Fibroblast of pulmonary artery (primary cell): Measurements from ENCODE around the gene FAAP20.

Source experiments
- DNase-seq: peaks from one replicate; pipeline ENCODE4 v3.0.0-alpha.2; 2010; ENCODE audit warnings: low read depth
- H3K4me3 ChIP-seq: replicated peaks from 2 replicates; pipeline ENCODE4 v1.5.1; 2011; ENCODE audit warnings: low read depth, mild to moderate bottlenecking, control low read depth, low read length, moderate library complexity
- TF ChIP-seq, protein P1 (sequence below): IDR thresholded peaks from 2 replicates; pipeline ENCODE4 v1.5.1; 2011; ENCODE audit warnings: mild to moderate bottlenecking, control low read depth, low read length, inconsistent platforms; ENCODE audit errors: missing control alignments

The FAAP20 gene

DNA sequence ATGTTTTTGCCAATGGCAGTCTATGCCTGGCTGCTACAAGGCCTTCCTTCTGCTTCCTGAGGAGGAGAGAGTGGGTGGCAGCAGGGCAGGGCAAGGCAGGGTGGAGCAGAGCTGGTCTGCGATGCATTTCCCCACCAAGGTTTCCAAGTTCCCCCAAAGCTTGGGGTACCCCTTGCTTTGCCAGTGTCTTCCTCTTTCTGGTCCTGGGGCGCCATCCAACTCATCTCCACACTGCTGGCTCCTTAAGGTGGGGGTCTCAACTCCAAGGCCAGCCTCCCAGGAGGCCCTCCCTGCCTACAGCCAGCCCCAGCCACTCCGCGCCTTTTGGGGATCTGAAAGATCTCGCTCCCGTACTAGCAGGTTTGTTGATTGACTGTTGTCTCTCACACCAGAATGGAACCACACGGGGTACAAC, 29.6 kb upstream of the FAAP20 start:
- no peak for DNase-seq
- TF ChIP-seq, protein P1, sequence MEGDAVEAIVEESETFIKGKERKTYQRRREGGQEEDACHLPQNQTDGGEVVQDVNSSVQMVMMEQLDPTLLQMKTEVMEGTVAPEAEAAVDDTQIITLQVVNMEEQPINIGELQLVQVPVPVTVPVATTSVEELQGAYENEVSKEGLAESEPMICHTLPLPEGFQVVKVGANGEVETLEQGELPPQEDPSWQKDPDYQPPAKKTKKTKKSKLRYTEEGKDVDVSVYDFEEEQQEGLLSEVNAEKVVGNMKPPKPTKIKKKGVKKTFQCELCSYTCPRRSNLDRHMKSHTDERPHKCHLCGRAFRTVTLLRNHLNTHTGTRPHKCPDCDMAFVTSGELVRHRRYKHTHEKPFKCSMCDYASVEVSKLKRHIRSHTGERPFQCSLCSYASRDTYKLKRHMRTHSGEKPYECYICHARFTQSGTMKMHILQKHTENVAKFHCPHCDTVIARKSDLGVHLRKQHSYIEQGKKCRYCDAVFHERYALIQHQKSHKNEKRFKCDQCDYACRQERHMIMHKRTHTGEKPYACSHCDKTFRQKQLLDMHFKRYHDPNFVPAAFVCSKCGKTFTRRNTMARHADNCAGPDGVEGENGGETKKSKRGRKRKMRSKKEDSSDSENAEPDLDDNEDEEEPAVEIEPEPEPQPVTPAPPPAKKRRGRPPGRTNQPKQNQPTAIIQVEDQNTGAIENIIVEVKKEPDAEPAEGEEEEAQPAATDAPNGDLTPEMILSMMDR = no peak
- H3K4me3 ChIP-seq = no peak overlapping the region

GRCh38 chr1:2221271-2221670, 26.7 kb upstream of the FAAP20 start:
- H3K4me3 ChIP-seq = no peak overlapping the region
- TF ChIP-seq, protein P1 = no peak
- DNase-seq = no peak

- TF ChIP-seq, protein P1 = no peak
- no peak overlapping the region for H3K4me3 ChIP-seq
- DNase-seq = no peak
These were observed 22.1 kb upstream of the FAAP20 start for GRCh38 chr1:2216767-2217058.

DNA sequence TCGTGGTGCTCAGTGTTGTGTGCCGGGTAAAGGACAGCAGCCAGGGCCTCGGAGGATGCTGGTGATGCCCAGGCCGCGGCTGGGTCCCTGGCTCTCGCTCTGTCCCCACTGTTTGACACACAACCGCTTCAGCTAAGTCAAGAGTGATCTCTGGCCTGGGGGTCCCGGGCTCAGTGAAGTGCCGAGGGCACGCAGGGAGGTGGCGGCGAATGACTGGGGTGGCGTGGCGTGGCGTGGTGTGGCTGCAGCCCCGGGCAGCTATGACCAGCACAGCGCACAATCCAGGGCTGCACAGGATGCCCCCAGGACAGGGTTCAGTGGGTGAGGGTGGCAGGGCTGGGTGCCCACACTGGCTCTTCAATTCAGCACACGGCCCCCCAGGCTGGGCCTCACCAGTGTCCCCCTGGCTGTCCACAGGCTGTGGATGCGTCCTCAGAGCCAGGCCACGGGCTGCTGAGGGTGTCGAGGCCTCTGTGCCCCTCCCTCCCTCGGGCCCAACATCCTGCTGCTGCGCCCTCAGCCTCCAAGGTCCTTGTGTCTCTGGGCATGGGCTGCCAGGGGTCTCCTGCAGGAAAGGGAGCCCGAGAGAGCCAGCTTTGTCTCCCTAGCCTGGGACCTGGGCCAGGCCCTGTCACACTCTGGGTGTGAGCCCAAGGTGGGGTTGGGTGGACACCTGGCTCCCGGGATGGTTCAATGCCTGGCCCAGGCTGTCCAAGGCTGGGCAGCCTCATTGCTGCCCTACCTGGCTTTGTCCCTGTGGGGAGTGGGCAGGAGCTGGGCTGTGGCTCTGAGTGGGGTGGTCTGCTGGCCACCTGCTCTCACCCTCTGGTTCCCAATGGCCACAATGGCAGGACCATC, 21.6 kb upstream of the FAAP20 start:
- no peak overlapping the region for H3K4me3 ChIP-seq

GRCh38 chr1:2215329-2215728, 20.8 kb upstream of the FAAP20 start:
- no peak overlapping the region for H3K4me3 ChIP-seq

More for the DNA sequence above, 21.6 kb upstream of the FAAP20 start:
- DNase-seq = no peak
- TF ChIP-seq, protein P1 = no peak

DNA sequence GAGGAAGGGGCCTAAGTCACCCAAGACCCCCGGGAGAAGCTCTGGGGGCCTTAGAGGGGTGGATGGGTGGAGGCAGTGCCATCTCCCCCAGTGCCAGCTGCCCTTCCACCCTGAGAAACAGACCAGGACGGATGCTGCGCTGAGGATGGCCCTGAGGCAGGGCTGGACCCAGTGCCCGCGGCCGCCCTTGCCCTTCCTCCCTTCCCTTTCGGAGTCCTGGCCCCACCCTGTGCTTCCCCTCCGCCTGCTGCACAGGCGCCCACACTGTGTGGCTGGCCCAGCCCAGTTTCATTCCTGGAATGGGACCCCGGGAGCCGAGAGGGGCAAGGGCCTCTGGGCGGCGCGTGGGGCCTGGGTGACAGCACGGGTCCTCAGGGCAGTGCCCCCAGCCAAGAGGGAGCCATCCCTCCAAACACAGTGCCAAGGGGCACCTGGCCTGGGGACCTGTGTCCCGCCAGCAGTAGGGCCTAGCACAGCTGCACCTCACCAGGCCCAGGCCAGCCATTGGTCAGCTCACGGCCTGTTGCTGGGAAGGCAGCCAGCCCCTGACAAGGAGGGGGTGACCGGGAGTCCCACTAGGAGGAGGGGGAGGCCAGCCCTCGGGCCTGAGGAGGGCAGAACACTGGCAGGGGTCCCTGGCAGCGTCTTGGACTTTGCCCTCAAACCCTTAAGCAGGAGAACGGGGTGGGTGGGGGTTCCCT, 20.1 kb upstream of the FAAP20 start:
- no peak for DNase-seq
- H3K4me3 ChIP-seq = no peak overlapping the region
- TF ChIP-seq, protein P1 = no peak

More at GRCh38 chr1:2215329-2215728, 20.8 kb upstream of the FAAP20 start:
- TF ChIP-seq, protein P1 = no peak
- DNase-seq = no peak
